SK-N-SH treated with all-trans-retinoic acid at 6 μM for 48 hours (cell line): ENCODE data around the gene ELAC1.

Experiments used
- ATAC-seq: fragments of 200-7000 bp; cut with Tn5 transposase; 3 replicates; pipeline ENCODE4 v1.9.1; 2020; ENCODE audit warnings: mild to moderate bottlenecking, moderate library complexity
- ARNTL ChIP-seq: fragments of 450-650 bp; formaldehyde crosslinking; IDR thresholded peaks from 2 replicates; pipeline ENCODE4 v1.5.0; 2020; ENCODE audit warnings: low read depth, mild to moderate bottlenecking, moderate library complexity, borderline replicate concordance
- BACH2 ChIP-seq: fragments of 250-450 bp; sonication (Bioruptor Pico); IDR thresholded peaks from 2 replicates; pipeline ENCODE4 v1.9.0; 2021; ENCODE audit warnings: mild to moderate bottlenecking, borderline replicate concordance
- CSDC2 ChIP-seq: fragments of 250-450 bp; sonication (Bioruptor Pico); IDR thresholded peaks from 2 replicates; pipeline ENCODE4 v1.5.0; 2020; ENCODE audit warnings: mild to moderate bottlenecking, moderate library complexity
- ESRRG ChIP-seq: fragments of 250-450 bp; sonication (Bioruptor Pico); IDR thresholded peaks from 2 replicates; pipeline ENCODE4 v1.6.1; 2021; ENCODE audit warnings: mild to moderate bottlenecking
- GLIS3 ChIP-seq: fragments of 250-450 bp; sonication (Bioruptor Pico); IDR thresholded peaks from 2 replicates; pipeline ENCODE4 v1.5.0; 2020; ENCODE audit warnings: mild to moderate bottlenecking, moderate library complexity
- ISL1 ChIP-seq: fragments of 250-450 bp; sonication (Bioruptor Pico); IDR thresholded peaks from 2 replicates; pipeline ENCODE4 v2.1.2; 2022; ENCODE audit warnings: mild to moderate bottlenecking, moderate library complexity
- PATZ1 ChIP-seq: fragments of 250-450 bp; sonication (Bioruptor Pico); IDR thresholded peaks from 2 replicates; pipeline ENCODE4 v1.8.0; 2020; ENCODE audit warnings: mild to moderate bottlenecking, moderate library complexity, borderline replicate concordance
- POU6F1 ChIP-seq: fragments of 250-450 bp; sonication (Bioruptor Pico); IDR thresholded peaks from 2 replicates; pipeline ENCODE4 v1.8.0; 2021; ENCODE audit warnings: low read depth, mild to moderate bottlenecking, moderate library complexity, borderline replicate concordance
- RARB ChIP-seq: fragments of 250-450 bp; sonication (Bioruptor Pico); IDR thresholded peaks from 2 replicates; pipeline ENCODE4 v1.8.0; 2021; ENCODE audit warnings: mild to moderate bottlenecking, moderate library complexity
- SNAI2 ChIP-seq: fragments of 250-450 bp; sonication (Bioruptor Pico); IDR thresholded peaks from 2 replicates; pipeline ENCODE4 v1.5.0; 2020; ENCODE audit warnings: mild to moderate bottlenecking, moderate library complexity
- TCF4 ChIP-seq: fragments of 250-450 bp; sonication (Bioruptor Pico); IDR thresholded peaks from 2 replicates; pipeline ENCODE4 v1.8.0; 2021; ENCODE audit warnings: mild to moderate bottlenecking, moderate library complexity, borderline replicate concordance
- TOX ChIP-seq: fragments of 250-450 bp; sonication (Bioruptor Pico); IDR thresholded peaks from 2 replicates; pipeline ENCODE4 v1.8.0; 2021; ENCODE audit warnings: mild to moderate bottlenecking, moderate library complexity, borderline replicate concordance
- TSHZ2 ChIP-seq: fragments of 250-450 bp; sonication (Bioruptor Pico); IDR thresholded peaks from 2 replicates; pipeline ENCODE4 v1.5.0; 2020; ENCODE audit warnings: mild to moderate bottlenecking, moderate library complexity
- ZC3H10 ChIP-seq: fragments of 250-450 bp; sonication (Bioruptor Pico); IDR thresholded peaks from 2 replicates; pipeline ENCODE4 v1.5.1; 2021; ENCODE audit warnings: mild to moderate bottlenecking, moderate library complexity
- ZFP3 ChIP-seq: fragments of 250-450 bp; sonication (Bioruptor Pico); IDR thresholded peaks from 2 replicates; pipeline ENCODE4 v1.5.0; 2020; ENCODE audit warnings: mild to moderate bottlenecking, moderate library complexity
- ZNF70 ChIP-seq: fragments of 450-650 bp; formaldehyde crosslinking; IDR thresholded peaks from 2 replicates; pipeline ENCODE4 v1.5.0; 2020; ENCODE audit warnings: mild to moderate bottlenecking, moderate library complexity
- TF ChIP-seq, protein P1 (sequence below): fragments of 250-450 bp; sonication (Bioruptor Pico); IDR thresholded peaks from 2 replicates; pipeline ENCODE4 v1.5.1; 2020; ENCODE audit warnings: low read depth, mild to moderate bottlenecking, moderate library complexity

Gene ELAC1

GRCh38 chr18:51028201-51028805 is 60.5 kb downstream of the ELAC1 start:
- ATAC-seq, result no peak
- TF ChIP-seq, protein P1, sequence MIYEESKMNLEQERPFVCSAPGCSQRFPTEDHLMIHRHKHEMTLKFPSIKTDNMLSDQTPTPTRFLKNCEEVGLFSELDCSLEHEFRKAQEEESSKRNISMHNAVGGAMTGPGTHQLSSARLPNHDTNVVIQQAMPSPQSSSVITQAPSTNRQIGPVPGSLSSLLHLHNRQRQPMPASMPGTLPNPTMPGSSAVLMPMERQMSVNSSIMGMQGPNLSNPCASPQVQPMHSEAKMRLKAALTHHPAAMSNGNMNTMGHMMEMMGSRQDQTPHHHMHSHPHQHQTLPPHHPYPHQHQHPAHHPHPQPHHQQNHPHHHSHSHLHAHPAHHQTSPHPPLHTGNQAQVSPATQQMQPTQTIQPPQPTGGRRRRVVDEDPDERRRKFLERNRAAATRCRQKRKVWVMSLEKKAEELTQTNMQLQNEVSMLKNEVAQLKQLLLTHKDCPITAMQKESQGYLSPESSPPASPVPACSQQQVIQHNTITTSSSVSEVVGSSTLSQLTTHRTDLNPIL (CRISPR knock-in tag), result no peak
- no peak for TF ChIP-seq ZC3H10 (CRISPR knock-in tag)
- TF ChIP-seq GLIS3, result no peak
- TF ChIP-seq CSDC2 (CRISPR knock-in tag), result no peak
- TF ChIP-seq PATZ1 (CRISPR knock-in tag), result no peak
- TF ChIP-seq ISL1 (CRISPR knock-in tag), result no peak
- TF ChIP-seq ZNF70 (CRISPR knock-in tag), result no peak
- no peak for TF ChIP-seq SNAI2 (CRISPR knock-in tag)
- TF ChIP-seq BACH2 (CRISPR knock-in tag), result no peak
- TF ChIP-seq, all 23 proteins: peak for 0

- ATAC-seq, result peak; percentile 67
- TF ChIP-seq TOX (CRISPR knock-in tag), result no peak
- no peak for TF ChIP-seq ESRRG
Measured at GRCh38 chr18:51029378-51029693, 61.5 kb downstream of the ELAC1 start.

DNA sequence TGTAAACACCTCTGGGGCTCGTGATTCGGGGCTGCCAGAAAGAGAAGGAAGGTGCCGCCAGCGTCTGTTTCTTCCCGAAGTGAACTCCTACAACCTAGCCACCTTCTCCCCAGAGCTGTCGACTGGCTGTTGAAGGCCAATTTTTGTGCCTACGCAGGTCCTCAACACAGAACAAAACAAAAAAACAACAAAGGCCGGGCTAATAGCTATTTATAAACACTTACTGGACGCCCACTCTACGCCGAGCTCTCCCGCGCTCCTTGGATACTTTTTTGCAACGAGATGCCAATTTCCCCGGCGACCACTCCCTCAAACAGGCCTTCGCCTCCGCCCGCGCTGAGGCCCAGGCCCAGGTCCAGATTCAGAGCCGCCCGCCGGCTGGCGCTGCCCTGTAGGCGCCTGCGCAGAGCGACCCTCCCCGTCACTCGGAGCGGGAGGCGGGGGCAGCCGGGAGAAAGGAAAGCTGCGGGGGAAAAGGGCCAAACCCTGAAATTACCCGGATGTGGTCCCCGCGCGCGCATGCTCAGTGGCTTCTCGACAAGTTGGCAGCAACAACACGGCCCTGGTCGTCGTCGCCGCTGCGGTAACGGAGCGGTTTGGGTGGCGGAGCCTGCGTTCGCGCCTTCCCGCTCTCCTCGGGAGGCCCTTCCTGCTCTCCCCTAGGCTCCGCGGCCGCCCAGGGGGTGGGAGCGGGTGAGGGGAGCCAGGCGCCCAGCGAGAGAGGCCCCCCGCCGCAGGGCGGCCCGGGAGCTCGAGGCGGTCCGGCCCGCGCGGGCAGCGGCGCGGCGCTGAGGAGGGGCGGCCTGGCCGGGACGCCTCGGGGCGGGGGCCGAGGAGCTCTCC is 62.1 kb downstream of the ELAC1 start, which contains the start of gene SMAD4:
Gene SMAD4 (plus strand): TSS at position 520 of the 843 bp plus-strand sequence. CDS start 16,834 bp downstream, outside the sequence.
- ATAC-seq, result peak; percentile 90
- TF ChIP-seq ZFP3 (CRISPR knock-in tag) (peak; percentile 54; the same call in 1 of the 2 replicates), GLIS3 (no peak), CSDC2 (CRISPR knock-in tag) (0 out of 2 replicates have a peak, but pooled peaks have one; percentile 35)
- TF ChIP-seq, protein P1 (CRISPR knock-in tag), result no peak

- TF ChIP-seq POU6F1 (CRISPR knock-in tag) (no peak), CSDC2 (CRISPR knock-in tag) (no peak), ZFP3 (CRISPR knock-in tag) (no peak), PATZ1 (CRISPR knock-in tag) (no peak), RARB (CRISPR knock-in tag) (no peak), TCF4 (CRISPR knock-in tag) (no peak), ARNTL (CRISPR knock-in tag) (no peak), ESRRG (no peak), TSHZ2 (no peak), ZC3H10 (CRISPR knock-in tag) (no peak)
- TF ChIP-seq, protein P1 (CRISPR knock-in tag), result no peak
- peak; percentile 66 for ATAC-seq
Measured at GRCh38 chr18:51030537-51031258, 62.9 kb downstream of the ELAC1 start.
